Measurements from ENCODE around the gene FGGY.
"Not testable (repeated sequence)": the region's sequence is repeated elsewhere in the genome, so short reads cannot be mapped to it uniquely, and the experiment has no call there.

FGGY gene

DNA sequence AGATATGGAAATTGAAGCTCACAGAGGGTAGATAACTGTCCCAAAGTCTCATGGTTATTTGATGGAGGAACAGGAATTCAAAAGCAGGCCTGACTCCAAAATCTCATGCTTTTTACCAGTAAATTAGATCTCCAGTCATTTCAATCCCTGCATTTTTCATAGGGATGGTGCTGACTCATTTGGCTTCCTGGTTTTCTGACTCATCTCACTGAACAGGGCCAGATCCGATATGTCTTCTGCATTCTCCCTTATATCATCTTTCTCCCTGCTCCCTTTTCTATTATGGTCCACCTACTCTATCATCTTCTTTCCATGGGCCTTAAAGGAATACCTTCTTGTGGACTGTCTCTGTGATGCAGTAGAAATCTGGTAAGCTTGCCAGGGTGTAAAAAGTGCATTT lies 187.2 kb downstream of the FGGY start:
- no peak for DNase-seq
- ATAC-seq (replicated peaks), result no peak
- no peak overlapping the region for H3K4me3 Mint-ChIP-seq

DNA sequence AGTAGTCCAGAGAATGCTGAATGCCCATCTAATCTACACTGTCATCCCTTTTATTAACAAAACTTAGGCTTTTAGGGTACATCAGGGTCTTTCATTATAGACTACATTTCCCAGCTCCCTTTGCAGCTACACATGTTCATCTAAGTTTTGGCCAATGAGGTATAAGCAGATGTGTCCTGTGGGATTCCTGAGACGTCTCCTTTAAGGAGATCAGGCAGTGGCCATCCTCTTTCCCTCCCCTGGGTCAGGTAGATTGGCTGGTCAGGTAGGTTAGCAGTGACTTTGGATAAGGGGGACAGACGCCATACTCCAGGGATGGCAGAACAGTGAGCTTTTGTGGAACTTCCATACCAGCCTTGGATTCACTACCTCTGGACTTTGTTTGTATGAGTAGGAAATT lies 188.3 kb downstream of the FGGY start:
- no peak for DNase-seq
- Mint-ChIP-seq H3K9me3 (no peaks in the 10 kb centered on the region), H3K27me3 (no peaks in the 10 kb centered on the region), H3K36me3 (ENCODE audit: insufficient read depth) (no peaks in the 10 kb centered on the region), H3K4me1 (ENCODE audit: low read depth in 2 of 2) (peaks cover 0 to 3% of the 10 kb centered on the region in 2 donors), H3K27ac (no peak overlapping the region), H3K4me3 (no peak overlapping the region)
- ATAC-seq (replicated peaks), result no peak

More for the DNA sequence above, 187.2 kb downstream of the FGGY start:
- Mint-ChIP-seq H3K27me3 (no peaks in the 10 kb centered on the region), H3K9me3 (no peaks in the 10 kb centered on the region), H3K27ac (no peak overlapping the region), H3K36me3 (ENCODE audit: insufficient read depth) (no peaks in the 10 kb centered on the region), H3K4me1 (ENCODE audit: low read depth in 2 of 2) (peaks cover 0 to 3% of the 10 kb centered on the region in 2 donors)

DNA sequence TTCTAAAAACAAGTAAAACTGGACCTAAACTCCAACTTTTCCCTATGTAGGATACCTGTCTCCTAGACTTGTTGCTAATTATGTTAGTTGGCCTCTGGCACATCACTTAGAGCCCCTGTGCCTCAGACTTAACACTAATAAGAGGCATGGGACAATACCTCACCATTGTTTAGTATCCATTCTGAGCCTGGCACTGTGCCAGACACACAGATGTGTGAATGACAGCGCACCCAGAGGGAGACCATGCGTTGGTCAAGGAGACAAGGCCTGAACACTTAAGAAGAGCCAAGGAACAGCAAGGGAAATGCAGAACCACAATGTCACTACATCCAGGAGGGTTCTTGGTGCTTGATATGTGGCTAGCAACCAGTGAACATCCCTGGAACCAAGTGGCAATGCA lies 189.1 kb downstream of the FGGY start:
- no peaks in the 10 kb centered on the region for H3K9me3 Mint-ChIP-seq
- H3K27me3 Mint-ChIP-seq, result no peaks in the 10 kb centered on the region
- DNase-seq (no peak), ATAC-seq (replicated peaks) (no peak)
- H3K36me3 Mint-ChIP-seq (ENCODE audit: insufficient read depth), result no peaks in the 10 kb centered on the region
- H3K4me3 Mint-ChIP-seq, result no peak overlapping the region
- H3K4me1 Mint-ChIP-seq (ENCODE audit: low read depth in 2 of 2), result peaks cover 0 to 3% of the 10 kb centered on the region in 2 donors
- H3K27ac Mint-ChIP-seq, result no peak overlapping the region

DNA sequence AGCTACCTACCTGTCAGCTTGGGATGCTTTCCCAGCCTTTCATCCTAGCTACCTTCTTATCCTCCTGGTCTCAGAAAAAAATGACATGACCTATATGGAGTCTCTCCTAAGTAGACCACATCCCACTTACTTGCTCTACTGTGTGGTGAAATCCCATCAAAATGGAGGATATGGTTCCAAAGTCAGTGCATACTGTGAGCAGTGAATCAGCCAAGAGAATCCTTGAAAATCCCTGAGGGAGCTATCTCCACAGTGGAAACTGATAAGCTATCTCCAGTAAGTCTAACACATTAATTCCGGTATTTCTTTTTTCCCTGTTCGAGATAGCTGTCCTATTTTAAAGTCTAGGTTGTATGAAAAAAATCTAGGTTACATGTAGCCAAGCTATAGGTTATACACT lies 189.7 kb downstream of the FGGY start:
- peaks cover 0 to 3% of the 10 kb centered on the region in 2 donors for H3K4me1 Mint-ChIP-seq (ENCODE audit: low read depth in 2 of 2)
- no peak for DNase-seq
- H3K27ac Mint-ChIP-seq, result no peak overlapping the region
- no peaks in the 10 kb centered on the region for H3K27me3 Mint-ChIP-seq
- ATAC-seq (replicated peaks), result no peak
- no peaks in the 10 kb centered on the region for H3K36me3 Mint-ChIP-seq (ENCODE audit: insufficient read depth)
- no peaks in the 10 kb centered on the region for H3K9me3 Mint-ChIP-seq
- H3K4me3 Mint-ChIP-seq, result no peak overlapping the region

DNA sequence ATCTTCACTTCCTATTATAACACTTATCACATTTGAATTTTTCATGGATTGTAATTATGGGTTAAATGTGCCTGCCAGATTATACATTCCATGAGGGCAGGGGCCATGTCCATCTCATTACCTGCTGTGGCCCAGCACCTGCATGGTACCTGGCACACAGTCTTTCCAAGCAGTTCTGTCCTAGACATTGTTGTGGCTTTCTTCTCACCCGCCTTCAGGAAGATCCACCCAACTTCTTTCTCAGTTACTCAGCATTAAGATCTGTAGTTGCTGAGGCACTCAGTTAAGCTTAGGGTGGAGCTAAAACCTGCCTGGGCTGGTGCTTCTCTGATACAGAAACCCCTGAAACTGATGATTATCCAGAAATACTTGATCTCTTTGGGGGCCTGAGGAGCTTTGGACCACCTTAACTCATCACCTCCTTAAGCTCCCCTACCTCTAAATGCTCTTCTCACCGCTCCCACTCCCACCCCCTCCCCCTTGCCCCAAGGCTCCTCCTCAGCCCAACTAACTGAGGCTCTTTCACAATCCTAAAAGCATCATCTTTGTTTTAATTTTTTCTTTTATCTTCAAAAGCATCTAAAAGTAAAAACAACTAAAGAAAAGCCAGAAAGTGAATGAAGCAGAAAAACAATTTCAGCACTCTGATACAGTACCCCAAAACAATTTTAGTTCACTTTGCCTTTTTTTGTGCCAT lies 190.6 kb downstream of the FGGY start:
- H3K27ac Mint-ChIP-seq, result no peak overlapping the region
- peaks cover 0 to 3% of the 10 kb centered on the region in 2 donors for H3K4me1 Mint-ChIP-seq (ENCODE audit: low read depth in 2 of 2)
- DNase-seq, result no peak
- ATAC-seq (replicated peaks), result no peak
- H3K27me3 Mint-ChIP-seq, result no peaks in the 10 kb centered on the region
- no peak overlapping the region for H3K4me3 Mint-ChIP-seq
- no peaks in the 10 kb centered on the region for H3K36me3 Mint-ChIP-seq (ENCODE audit: insufficient read depth)
- no peaks in the 10 kb centered on the region for H3K9me3 Mint-ChIP-seq

DNA sequence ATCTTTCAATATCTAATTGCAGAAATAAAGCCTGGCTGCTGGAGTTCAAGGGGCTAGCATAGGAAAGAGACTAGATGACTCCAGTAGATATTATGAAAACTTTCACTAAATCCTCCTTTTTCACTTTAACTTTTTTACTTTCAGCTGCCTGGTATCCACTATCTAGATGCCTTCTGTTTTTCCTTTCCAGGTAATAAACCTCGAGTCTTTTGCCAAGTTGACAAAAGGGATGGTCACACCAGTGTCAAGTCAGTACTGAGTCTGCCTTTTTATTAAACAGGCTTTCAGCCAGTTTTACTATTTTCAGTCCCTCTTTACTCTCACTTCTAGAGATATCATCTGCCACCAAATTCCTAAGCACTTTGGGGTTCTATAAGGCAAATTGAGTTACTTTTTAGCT lies 195.6 kb downstream of the FGGY start:
- no peaks in the 10 kb centered on the region for H3K27me3 Mint-ChIP-seq
- ATAC-seq (replicated peaks), result no peak
- H3K4me3 Mint-ChIP-seq, result no peak overlapping the region
- H3K36me3 Mint-ChIP-seq (ENCODE audit: insufficient read depth), result peaks cover 2% of the 10 kb centered on the region
- no peaks in the 10 kb centered on the region for H3K9me3 Mint-ChIP-seq
- no peaks in the 10 kb centered on the region for H3K4me1 Mint-ChIP-seq (ENCODE audit: low read depth in 2 of 2)
- H3K27ac Mint-ChIP-seq, result no peak overlapping the region
- DNase-seq, result no peak

DNA sequence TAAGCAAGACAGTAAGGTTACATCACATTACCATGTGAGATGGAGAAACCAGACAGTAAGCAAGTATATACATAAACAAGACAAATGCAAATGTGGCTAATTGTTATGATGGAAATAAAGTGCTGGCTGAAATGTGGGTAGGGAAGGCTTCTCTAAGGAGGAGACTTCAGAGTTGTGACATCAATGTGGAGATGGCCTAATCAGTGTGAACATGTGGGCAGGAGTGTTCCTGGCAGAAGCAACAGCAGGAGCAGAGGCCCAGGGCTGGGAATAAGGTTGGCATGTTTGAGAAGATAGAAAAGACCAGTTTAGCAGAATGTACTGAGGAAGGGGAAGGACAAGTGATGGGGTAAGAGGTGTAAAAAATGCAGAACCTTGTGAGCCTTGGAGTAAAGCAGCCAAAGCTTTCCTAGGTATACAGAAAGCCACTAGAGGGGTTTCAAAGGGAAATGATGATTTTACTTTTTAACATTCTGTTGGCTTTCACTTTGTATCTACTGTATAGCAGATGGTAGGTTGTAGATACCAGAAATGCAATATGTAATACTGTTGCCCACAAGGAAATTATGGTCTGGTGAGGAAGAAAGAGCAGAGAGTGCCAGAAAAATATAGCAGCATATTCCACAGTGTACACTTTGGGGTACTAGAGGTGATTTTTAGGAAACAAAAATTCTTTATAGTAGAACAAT lies 197.4 kb downstream of the FGGY start:
- Mint-ChIP-seq H3K27ac (no peak overlapping the region), H3K9me3 (no peaks in the 10 kb centered on the region), H3K36me3 (ENCODE audit: insufficient read depth) (peaks cover 2% of the 10 kb centered on the region), H3K4me1 (ENCODE audit: low read depth in 2 of 2) (no peaks in the 10 kb centered on the region), H3K4me3 (no peak overlapping the region), H3K27me3 (no peaks in the 10 kb centered on the region)
- no peak for DNase-seq
- ATAC-seq (replicated peaks), result no peak

DNA sequence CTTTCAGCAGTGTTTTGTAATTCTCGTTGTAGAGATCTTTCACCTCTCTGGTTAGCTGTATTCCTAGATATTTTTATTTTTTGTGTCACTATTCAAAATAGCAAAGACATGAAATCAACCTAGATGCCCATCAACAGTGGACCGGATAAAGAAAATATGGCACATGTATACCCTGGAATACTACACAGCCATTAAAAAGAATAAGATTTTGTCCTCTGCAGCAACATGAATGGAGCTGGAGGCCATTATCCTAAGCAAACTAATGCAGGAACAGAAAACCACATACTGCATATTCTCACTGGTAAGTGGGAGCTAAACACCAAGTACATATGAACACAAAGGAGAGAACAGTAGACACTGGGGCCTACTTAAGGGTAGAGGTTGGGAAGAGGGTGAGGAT lies 199.3 kb downstream of the FGGY start:
- H3K27me3 Mint-ChIP-seq; H3K4me1 Mint-ChIP-seq (ENCODE audit: low read depth in 2 of 2); H3K4me3 Mint-ChIP-seq; H3K9me3 Mint-ChIP-seq; DNase-seq; H3K27ac Mint-ChIP-seq; H3K36me3 Mint-ChIP-seq (ENCODE audit: insufficient read depth); ATAC-seq (replicated peaks): not testable (repeated sequence)

DNA sequence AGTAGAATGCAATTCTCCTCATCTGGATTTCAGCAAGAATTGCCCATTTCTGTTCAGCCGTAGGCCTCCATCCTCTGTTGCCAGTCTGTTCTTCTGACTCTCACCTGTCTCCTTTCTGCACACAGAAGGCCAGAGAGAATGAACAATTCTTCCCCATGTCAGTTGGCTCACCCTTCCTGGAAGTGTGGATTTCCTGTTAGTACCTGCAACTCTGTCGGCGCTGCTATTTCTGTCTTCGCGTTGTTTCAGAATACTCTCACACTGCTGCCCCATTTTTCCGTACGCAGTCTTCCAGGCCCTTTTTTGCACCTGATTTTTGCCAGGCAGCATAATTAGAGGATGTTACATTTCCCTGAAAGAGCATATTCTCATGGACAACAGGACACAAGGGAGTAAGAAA lies 200.7 kb downstream of the FGGY start:
- Mint-ChIP-seq H3K4me3 (no peak overlapping the region), H3K27ac (no peak overlapping the region), H3K27me3 (no peaks in the 10 kb centered on the region), H3K4me1 (ENCODE audit: low read depth in 2 of 2) (no peaks in the 10 kb centered on the region), H3K9me3 (no peaks in the 10 kb centered on the region), H3K36me3 (ENCODE audit: insufficient read depth) (peaks cover 2% of the 10 kb centered on the region)
- ATAC-seq (replicated peaks) (no peak), DNase-seq (no peak)

DNA sequence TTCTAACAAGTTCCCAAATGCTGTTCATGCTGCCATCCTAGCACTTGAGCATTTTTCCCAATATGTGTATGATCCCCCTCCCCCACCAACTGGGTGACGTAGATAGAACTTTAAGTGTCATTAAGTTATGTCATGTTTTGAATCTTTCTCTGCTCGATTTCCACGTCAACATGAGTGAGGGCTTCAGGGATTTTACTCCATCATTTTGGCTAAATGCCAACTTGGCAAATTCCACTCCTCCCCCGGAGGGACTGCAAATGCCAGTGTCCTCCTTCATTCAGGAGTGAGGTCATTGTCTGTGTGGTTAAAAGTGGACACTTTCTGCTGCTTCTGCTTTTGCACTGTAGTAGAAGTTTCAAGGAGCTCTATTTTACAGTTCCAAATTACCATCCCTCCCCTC lies 201.7 kb downstream of the FGGY start:
- no peaks in the 10 kb centered on the region for H3K27me3 Mint-ChIP-seq
- H3K36me3 Mint-ChIP-seq (ENCODE audit: insufficient read depth), result peaks cover 2% of the 10 kb centered on the region
- DNase-seq (no peak), ATAC-seq (replicated peaks) (no peak)
- no peaks in the 10 kb centered on the region for H3K9me3 Mint-ChIP-seq
- H3K4me1 Mint-ChIP-seq (ENCODE audit: low read depth in 2 of 2), result no peaks in the 10 kb centered on the region
- H3K27ac Mint-ChIP-seq, result no peak overlapping the region
- H3K4me3 Mint-ChIP-seq, result no peak overlapping the region

DNA sequence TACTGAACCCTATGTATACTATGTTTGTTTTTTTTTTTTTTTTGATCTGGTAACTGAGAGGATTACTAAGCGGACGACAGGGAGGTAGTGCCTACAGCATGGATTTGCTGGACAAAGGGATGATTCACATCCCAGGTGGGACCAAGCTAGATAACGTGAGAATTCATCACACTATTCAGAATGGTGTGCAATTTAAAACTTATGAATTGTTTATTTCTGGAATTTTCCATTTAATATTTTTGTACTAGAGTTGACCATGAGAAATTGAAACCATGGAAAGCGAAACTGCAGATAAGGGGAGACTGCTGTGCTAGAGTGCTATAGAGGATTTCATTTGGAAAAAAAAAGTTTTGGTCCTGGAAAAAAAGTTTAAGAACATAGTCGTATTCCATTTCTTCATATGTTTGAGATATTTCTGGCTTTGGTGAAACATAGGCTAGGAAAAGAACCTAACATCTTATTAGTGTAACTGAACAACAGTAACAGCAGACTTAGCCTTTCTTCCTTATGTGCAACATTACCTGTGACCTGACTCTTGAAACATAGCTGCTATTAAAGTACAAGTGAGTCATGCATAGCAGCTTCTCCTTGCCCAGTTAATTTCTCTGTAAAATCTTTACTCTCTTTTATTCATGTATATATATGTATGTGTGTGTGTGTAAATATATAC lies 202.5 kb downstream of the FGGY start:
- no peaks in the 10 kb centered on the region for H3K4me1 Mint-ChIP-seq (ENCODE audit: low read depth in 2 of 2)
- peaks cover 2% of the 10 kb centered on the region for H3K36me3 Mint-ChIP-seq (ENCODE audit: insufficient read depth)
- H3K27me3 Mint-ChIP-seq, result no peaks in the 10 kb centered on the region
- no peak for ATAC-seq (replicated peaks)
- DNase-seq, result no peak
- no peaks in the 10 kb centered on the region for H3K9me3 Mint-ChIP-seq
- no peak overlapping the region for H3K4me3 Mint-ChIP-seq
- H3K27ac Mint-ChIP-seq, result no peak overlapping the region

DNA sequence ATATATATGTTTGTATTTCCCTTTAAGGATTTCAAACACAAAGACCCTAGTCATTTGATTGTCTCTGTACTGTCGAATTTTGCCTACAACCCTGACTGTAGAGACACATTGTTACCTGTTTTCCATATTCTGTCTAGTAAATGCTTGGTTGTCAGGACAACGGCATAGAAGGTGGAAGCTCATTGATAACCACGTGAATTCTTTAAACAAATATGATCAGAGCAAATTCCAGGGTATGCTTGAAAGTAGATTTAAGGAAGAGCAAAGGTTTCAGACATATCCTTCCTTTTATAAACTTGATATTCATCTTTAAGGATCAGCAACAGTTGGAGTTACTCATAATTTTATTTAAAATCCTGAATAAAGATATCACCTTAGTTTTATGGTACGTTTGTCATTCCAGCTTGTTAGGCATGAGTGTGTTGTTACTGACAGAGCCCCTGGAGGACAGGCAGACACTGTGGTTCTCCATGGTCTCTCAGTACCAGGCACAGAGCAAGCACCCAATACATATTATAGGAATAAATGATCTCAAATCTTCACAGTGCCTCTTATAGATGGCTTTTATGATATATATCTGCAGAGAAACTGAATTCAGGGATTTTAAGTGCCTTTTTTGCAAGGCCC lies 203.2 kb downstream of the FGGY start:
- Mint-ChIP-seq H3K36me3 (ENCODE audit: insufficient read depth) (peaks cover 2% of the 10 kb centered on the region), H3K9me3 (no peaks in the 10 kb centered on the region), H3K4me3 (no peak overlapping the region), H3K27ac (no peak overlapping the region), H3K4me1 (ENCODE audit: low read depth in 2 of 2) (no peaks in the 10 kb centered on the region), H3K27me3 (no peaks in the 10 kb centered on the region)
- no peak for ATAC-seq (replicated peaks)
- no peak for DNase-seq

DNA sequence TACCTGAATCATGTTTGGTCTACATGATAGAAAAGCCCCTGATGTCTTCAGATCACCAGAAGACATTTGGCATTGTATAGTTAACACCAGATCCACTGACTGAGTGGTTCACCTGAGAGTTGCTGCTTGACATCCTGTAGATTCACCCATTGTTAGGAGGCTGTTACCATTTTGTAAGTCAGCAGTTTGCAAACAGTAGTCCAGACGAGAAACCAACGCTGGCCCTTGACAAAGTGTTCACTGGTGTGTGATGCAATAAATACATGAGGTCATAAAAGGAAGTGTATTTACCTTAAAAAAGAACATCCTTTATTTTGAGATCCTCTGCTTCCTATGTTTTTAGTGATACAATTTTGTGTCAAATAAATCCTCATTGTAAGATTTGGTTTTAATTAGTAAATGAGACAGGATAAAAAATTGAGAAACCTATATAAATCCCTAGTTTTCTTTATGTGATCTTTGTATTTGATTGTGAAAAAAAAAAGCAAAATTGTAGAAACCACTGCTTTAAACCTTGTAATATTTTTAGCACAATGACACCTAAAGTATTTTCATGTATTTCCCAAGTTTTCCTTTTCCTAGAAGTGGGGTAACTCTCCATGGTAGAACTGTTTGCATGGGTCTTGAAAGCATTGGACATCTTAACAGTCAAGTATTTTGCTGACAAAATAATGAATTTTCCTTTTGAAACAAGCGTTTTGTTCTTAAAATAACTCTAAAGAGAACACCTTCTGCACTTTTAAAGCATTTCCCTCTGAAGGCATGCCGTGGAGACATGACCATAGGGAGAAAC lies 204.3 kb downstream of the FGGY start:
- DNase-seq (no peak), ATAC-seq (replicated peaks) (no peak)
- no peak overlapping the region for H3K4me3 Mint-ChIP-seq
- H3K27me3 Mint-ChIP-seq, result no peaks in the 10 kb centered on the region
- H3K4me1 Mint-ChIP-seq (ENCODE audit: low read depth in 2 of 2), result no peaks in the 10 kb centered on the region
- no peak overlapping the region for H3K27ac Mint-ChIP-seq
- H3K36me3 Mint-ChIP-seq (ENCODE audit: insufficient read depth), result peaks cover 2% of the 10 kb centered on the region
- no peaks in the 10 kb centered on the region for H3K9me3 Mint-ChIP-seq
